ENCODE measurements around the gene RNF213.

The RNF213 gene

GRCh38 chr17:80365001-80365965 is 104.6 kb downstream of the RNF213 start (continued):
- TF ChIP-seq ZNF626 (tag by site-specific recombination; IDR thresholded peaks at IDR 0.05) (no peak), ZNF645 (tag by site-specific recombination; IDR thresholded peaks at IDR 0.05) (no peak), ZNF133 (tag by site-specific recombination; IDR thresholded peaks at IDR 0.05) (no peak), ZNF621 (tag by site-specific recombination; IDR thresholded peaks at IDR 0.05) (no peak), SP2 (tag by site-specific recombination; IDR thresholded peaks at IDR 0.05) (no peak), ZNF560 (tag by site-specific recombination; IDR thresholded peaks at IDR 0.05; ENCODE audit: borderline replicate concordance) (no peak)

DNA sequence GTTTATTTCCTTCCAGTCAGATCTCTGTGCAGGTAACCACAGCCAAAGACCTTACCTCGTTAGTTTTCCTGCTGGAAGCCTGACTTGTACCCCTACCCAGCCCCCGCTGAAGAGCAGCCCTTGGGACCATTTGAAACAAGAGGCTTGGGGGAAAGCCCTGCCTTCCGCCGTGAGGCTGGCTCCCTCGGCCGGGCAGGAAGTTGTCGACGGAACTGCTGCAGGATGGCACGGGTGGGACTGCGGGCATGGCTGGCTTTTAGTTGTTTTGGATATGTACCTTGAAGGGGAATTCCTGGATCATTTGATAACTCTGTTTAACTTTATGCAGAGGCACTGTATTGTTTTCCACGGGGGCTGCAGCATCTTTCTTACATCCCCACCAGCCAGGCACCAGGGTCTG is 105.3 kb downstream of the RNF213 start:
- no peak overlapping the region for H3K4me3 ChIP-seq (ENCODE audit: low read depth, low read length)
- H3K4me1 ChIP-seq (ENCODE audit: control insufficient read depth, insufficient read depth, low read length) = no peaks in the 10 kb centered on the region
- CTCF ChIA-PET = interaction anchor here (0.6 to 1.9 kb wide), 3 partner anchors 25 to 277 kb away, joined by 3 to 4 read pairs (median 3); no protein-coding TSS in a partner anchor
- H3K27ac ChIP-seq (ENCODE audit: extremely low read depth, low read depth, low read length) = no peak overlapping the region
- POLR2A ChIA-PET = interaction anchor here (1.0 kb wide), 1 partner anchor 11 kb away, joined by 3 read pairs; no protein-coding TSS in a partner anchor
- H3K36me3 ChIP-seq (ENCODE audit: control insufficient read depth in 2 of 2, insufficient read depth in 1 of 2, low read length in 2 of 2) = peaks cover 23 to 94% of the 10 kb centered on the region in 2 experiments
- TF ChIP-seq GLI2 (tag by site-specific recombination; IDR thresholded peaks at IDR 0.05; ENCODE audit: borderline replicate concordance, low read depth) (no peak), REPIN1 (tag by site-specific recombination; IDR thresholded peaks at IDR 0.05; ENCODE audit: low read depth) (no peak)
- H3K9me3 ChIP-seq (ENCODE audit: control insufficient read depth, insufficient read depth, low read depth, low read length) = no peaks in the 10 kb centered on the region

GRCh38 chr17:80367503-80367902 is 106.9 kb downstream of the RNF213 start:
- H3K36me3 ChIP-seq (ENCODE audit: control insufficient read depth in 2 of 2, insufficient read depth in 1 of 2, low read length in 2 of 2) = peaks cover 18 to 94% of the 10 kb centered on the region in 2 experiments
- no peak overlapping the region for H3K4me3 ChIP-seq (ENCODE audit: low read depth, low read length)
- TF ChIP-seq ZNF202 (tag by site-specific recombination; IDR thresholded peaks at IDR 0.05; ENCODE audit: borderline replicate concordance) (no peak), HOXA7 (CRISPR knock-in tag; IDR thresholded peaks at IDR 0.05; ENCODE audit: borderline replicate concordance) (no peak)
- TF ChIP-seq, protein P1, sequence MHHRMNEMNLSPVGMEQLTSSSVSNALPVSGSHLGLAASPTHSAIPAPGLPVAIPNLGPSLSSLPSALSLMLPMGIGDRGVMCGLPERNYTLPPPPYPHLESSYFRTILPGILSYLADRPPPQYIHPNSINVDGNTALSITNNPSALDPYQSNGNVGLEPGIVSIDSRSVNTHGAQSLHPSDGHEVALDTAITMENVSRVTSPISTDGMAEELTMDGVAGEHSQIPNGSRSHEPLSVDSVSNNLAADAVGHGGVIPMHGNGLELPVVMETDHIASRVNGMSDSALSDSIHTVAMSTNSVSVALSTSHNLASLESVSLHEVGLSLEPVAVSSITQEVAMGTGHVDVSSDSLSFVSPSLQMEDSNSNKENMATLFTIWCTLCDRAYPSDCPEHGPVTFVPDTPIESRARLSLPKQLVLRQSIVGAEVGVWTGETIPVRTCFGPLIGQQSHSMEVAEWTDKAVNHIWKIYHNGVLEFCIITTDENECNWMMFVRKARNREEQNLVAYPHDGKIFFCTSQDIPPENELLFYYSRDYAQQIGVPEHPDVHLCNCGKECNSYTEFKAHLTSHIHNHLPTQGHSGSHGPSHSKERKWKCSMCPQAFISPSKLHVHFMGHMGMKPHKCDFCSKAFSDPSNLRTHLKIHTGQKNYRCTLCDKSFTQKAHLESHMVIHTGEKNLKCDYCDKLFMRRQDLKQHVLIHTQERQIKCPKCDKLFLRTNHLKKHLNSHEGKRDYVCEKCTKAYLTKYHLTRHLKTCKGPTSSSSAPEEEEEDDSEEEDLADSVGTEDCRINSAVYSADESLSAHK (tag by site-specific recombination; IDR thresholded peaks at IDR 0.05) = no peak
- ChIA-PET CTCF (interaction anchor here (1.2 to 1.9 kb wide), 2 partner anchors 171 to 172 kb away, joined by 4 read pairs; no protein-coding TSS in a partner anchor), POLR2A (no interaction called here)
- H3K4me1 ChIP-seq (ENCODE audit: control insufficient read depth, insufficient read depth, low read length) = no peaks in the 10 kb centered on the region
- no peak overlapping the region for H3K27ac ChIP-seq (ENCODE audit: extremely low read depth, low read depth, low read length)
- H3K9me3 ChIP-seq (ENCODE audit: control insufficient read depth, insufficient read depth, low read depth, low read length) = no peaks in the 10 kb centered on the region

DNA sequence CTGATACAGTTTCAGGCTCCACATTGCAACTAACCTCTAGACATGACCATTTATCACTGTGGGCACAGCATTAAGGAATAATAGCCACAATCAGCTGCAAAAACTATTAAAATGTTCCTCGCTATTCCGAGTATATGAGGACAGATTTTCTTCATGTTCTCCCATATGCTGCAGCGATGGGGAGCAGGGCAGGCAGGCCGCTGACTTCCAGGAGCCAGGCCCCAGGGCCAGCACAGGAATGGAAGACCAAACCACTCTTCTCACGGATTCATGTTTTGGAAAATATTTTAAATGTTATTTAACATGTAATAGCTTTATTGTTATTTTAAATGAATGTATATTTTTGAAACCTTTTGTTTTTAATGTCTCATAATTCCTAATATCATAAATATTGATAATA is 110.5 kb downstream of the RNF213 start:
- Histone ChIP-seq H3K4me1 (ENCODE audit: control insufficient read depth, insufficient read depth, low read length) (no peaks in the 10 kb centered on the region), H3K9me3 (ENCODE audit: control insufficient read depth, insufficient read depth, low read depth, low read length) (no peaks in the 10 kb centered on the region), H3K4me3 (ENCODE audit: low read depth, low read length) (no peak overlapping the region), H3K27ac (ENCODE audit: extremely low read depth, low read depth, low read length) (no peak overlapping the region), H3K36me3 (ENCODE audit: control insufficient read depth in 2 of 2, insufficient read depth in 1 of 2, low read length in 2 of 2) (peaks cover 41 to 93% of the 10 kb centered on the region in 2 experiments)
- POLR2A ChIA-PET = no interaction called here
- CTCF ChIA-PET = interaction anchor here (0.7 to 2.1 kb wide), 3 partner anchors 9 to 362 kb away, joined by 3 to 12 read pairs (median 3); no protein-coding TSS in a partner anchor
- no peak for TF ChIP-seq ZBTB17 (tag by site-specific recombination; IDR thresholded peaks at IDR 0.05)
- no peak for TF ChIP-seq ZNF366 (tag by site-specific recombination; conservative IDR thresholded peaks at IDR 0.05)
- TF ChIP-seq ZFP41 (tag by site-specific recombination; IDR thresholded peaks at IDR 0.05; ENCODE audit: borderline replicate concordance) = no peak
- no peak for TF ChIP-seq SALL2 (tag by site-specific recombination; IDR thresholded peaks at IDR 0.05; ENCODE audit: borderline replicate concordance)
- no peak for TF ChIP-seq IKZF3 (tag by site-specific recombination; IDR thresholded peaks at IDR 0.05)
- TF ChIP-seq, protein P2, sequence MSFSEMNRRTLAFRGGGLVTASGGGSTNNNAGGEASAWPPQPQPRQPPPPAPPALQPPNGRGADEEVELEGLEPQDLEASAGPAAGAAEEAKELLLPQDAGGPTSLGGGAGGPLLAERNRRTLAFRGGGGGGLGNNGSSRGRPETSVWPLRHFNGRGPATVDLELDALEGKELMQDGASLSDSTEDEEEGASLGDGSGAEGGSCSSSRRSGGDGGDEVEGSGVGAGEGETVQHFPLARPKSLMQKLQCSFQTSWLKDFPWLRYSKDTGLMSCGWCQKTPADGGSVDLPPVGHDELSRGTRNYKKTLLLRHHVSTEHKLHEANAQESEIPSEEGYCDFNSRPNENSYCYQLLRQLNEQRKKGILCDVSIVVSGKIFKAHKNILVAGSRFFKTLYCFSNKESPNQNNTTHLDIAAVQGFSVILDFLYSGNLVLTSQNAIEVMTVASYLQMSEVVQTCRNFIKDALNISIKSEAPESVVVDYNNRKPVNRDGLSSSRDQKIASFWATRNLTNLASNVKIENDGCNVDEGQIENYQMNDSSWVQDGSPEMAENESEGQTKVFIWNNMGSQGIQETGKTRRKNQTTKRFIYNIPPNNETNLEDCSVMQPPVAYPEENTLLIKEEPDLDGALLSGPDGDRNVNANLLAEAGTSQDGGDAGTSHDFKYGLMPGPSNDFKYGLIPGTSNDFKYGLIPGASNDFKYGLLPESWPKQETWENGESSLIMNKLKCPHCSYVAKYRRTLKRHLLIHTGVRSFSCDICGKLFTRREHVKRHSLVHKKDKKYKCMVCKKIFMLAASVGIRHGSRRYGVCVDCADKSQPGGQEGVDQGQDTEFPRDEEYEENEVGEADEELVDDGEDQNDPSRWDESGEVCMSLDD (tag by site-specific recombination; IDR thresholded peaks at IDR 0.05) = no peak
- TF ChIP-seq ZNF560 (tag by site-specific recombination; IDR thresholded peaks at IDR 0.05; ENCODE audit: borderline replicate concordance) = no peak
- TF ChIP-seq ZNF501 (tag by site-specific recombination; IDR thresholded peaks at IDR 0.05) = no peak
- no peak for TF ChIP-seq ZNF202 (tag by site-specific recombination; IDR thresholded peaks at IDR 0.05; ENCODE audit: borderline replicate concordance)
- no peak for TF ChIP-seq ZNF26 (tag by site-specific recombination; IDR thresholded peaks at IDR 0.05)

All from HEK293 (cell line).